Measurements from ENCODE around the gene HAUS2. TPM values are rescaled to one million over a fixed set of nuclear protein-coding genes. Genes with fewer than 3 reads are reported as not detected.

HAUS2 gene
- total and polyA plus RNA-seq, 2 donors from 2014 or later = 6.6 to 17.4 TPM

DNA sequence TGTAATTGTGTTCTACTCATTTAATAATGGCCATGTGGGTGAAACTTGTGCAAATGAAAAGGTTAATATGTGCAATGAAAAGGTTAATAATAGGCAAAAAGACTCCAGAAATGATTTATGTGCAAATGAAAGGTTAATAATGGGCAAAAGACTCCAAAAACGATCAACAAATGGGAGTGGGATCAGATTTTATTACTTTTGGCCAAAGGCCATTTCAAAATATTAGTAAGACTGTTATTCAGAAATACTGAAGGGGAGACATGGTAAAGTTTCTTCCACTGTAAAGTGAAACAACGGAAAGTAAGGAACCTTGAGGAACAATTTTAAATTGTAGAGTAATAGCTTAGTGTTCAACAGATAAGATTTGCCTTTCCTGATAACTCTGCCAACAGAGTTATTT is 67.5 kb downstream of the HAUS2 start:
- Histone ChIP-seq H3K9ac (ENCODE audit: low read length in 3 of 3) (no peak overlapping the region), H3K27ac (ENCODE audit: low read depth in 2 of 2, low read length in 2 of 2) (no peak overlapping the region), H3K36me3 (ENCODE audit: control insufficient read depth in 2 of 3, insufficient read depth in 3 of 3, low read length in 3 of 3) (no peaks in the 10 kb centered on the region), H3K4me1 (ENCODE audit: control insufficient read depth in 2 of 3, insufficient read depth in 2 of 3, low read depth in 1 of 3, low read length in 3 of 3) (no peaks in the 10 kb centered on the region), H3K4me3 (ENCODE audit: low read length in 3 of 3) (no peak overlapping the region), H3K9me3 (ENCODE audit: control insufficient read depth in 2 of 3, insufficient read depth in 1 of 3, low read length in 3 of 3) (no peaks in the 10 kb centered on the region), H3K27me3 (ENCODE audit: control insufficient read depth, insufficient read depth, low read length) (no peaks in the 10 kb centered on the region)
- no peak for DNase-seq
- TF ChIP-seq, protein P1, sequence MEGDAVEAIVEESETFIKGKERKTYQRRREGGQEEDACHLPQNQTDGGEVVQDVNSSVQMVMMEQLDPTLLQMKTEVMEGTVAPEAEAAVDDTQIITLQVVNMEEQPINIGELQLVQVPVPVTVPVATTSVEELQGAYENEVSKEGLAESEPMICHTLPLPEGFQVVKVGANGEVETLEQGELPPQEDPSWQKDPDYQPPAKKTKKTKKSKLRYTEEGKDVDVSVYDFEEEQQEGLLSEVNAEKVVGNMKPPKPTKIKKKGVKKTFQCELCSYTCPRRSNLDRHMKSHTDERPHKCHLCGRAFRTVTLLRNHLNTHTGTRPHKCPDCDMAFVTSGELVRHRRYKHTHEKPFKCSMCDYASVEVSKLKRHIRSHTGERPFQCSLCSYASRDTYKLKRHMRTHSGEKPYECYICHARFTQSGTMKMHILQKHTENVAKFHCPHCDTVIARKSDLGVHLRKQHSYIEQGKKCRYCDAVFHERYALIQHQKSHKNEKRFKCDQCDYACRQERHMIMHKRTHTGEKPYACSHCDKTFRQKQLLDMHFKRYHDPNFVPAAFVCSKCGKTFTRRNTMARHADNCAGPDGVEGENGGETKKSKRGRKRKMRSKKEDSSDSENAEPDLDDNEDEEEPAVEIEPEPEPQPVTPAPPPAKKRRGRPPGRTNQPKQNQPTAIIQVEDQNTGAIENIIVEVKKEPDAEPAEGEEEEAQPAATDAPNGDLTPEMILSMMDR (IDR thresholded peaks at IDR 0.05; ENCODE audit: borderline replicate concordance, extremely low read depth, insufficient read depth) = no peak
- FAIRE-seq = no peak
- intact Hi-C loops (cut with DNase I) = no loop called here

Other genes starting within 250 kb of the HAUS2 start
- 12.9 TPM for gene CAPN3, start 189.3 kb upstream of the HAUS2 start, total RNA-seq
- 39.7 TPM for gene CAPN3, start 189.3 kb upstream of the HAUS2 start, polyA plus RNA-seq (ENCODE audit: insufficient read depth, low read depth, low replicate concordance)
- 52.0 TPM for gene ZNF106, start 57.7 kb upstream of the HAUS2 start, total RNA-seq
- 7.2 TPM for gene ZNF106, start 57.7 kb upstream of the HAUS2 start, polyA plus RNA-seq (ENCODE audit: insufficient read depth, low read depth, low replicate concordance)
- gene SNAP23, start 53.2 kb upstream of the HAUS2 start, total RNA-seq = 55.0 TPM
- gene SNAP23, start 53.2 kb upstream of the HAUS2 start, polyA plus RNA-seq (ENCODE audit: insufficient read depth, low read depth, low replicate concordance) = 34.1 TPM
- 21.1 TPM for gene LRRC57, start within 50 bp of the HAUS2 start, total RNA-seq
- 8.6 TPM for gene LRRC57, start within 50 bp of the HAUS2 start, polyA plus RNA-seq (ENCODE audit: insufficient read depth, low read depth, low replicate concordance)
- 7.2 TPM for gene STARD9, start 26.8 kb downstream of the HAUS2 start, total RNA-seq
- gene STARD9, start 26.8 kb downstream of the HAUS2 start, polyA plus RNA-seq (ENCODE audit: insufficient read depth, low read depth, low replicate concordance) = 1.1 TPM
- gene CDAN1, start 188.3 kb downstream of the HAUS2 start, total RNA-seq = 13.1 TPM
- gene CDAN1, start 188.3 kb downstream of the HAUS2 start, polyA plus RNA-seq (ENCODE audit: insufficient read depth, low read depth, low replicate concordance) = 7.0 TPM

Measured in kidney (tissue), 14 donors.